ENCODE data around the gene ODF2L. TPM values are rescaled to one million over a fixed set of nuclear protein-coding genes. Genes with fewer than 3 reads are reported as not detected.

ODF2L gene, protein sequence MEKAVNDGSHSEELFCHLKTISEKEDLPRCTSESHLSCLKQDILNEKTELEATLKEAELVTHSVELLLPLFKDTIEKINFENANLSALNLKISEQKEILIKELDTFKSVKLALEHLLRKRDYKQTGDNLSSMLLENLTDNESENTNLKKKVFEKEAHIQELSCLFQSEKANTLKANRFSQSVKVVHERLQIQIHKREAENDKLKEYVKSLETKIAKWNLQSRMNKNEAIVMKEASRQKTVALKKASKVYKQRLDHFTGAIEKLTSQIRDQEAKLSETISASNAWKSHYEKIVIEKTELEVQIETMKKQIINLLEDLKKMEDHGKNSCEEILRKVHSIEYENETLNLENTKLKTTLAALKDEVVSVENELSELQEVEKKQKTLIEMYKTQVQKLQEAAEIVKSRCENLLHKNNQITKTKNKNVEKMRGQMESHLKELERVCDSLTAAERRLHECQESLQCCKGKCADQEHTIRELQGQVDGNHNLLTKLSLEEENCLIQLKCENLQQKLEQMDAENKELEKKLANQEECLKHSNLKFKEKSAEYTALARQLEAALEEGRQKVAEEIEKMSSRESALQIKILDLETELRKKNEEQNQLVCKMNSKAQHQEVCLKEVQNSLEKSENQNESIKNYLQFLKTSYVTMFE
- total RNA-seq = 122 TPM
- 10.3 TPM for polyA plus RNA-seq

- Histone ChIP-seq H3K4me1 (ENCODE audit: insufficient read depth) (no peaks in the 10 kb centered on the region), H3K27ac (ENCODE audit: low read depth) (peak within 1 kb of the TSS; percentile 79), H3K36me3 (ENCODE audit: insufficient read depth) (no peaks in the 10 kb centered on the region), H3K4me3 (ENCODE audit: low read depth, low read length) (peak within 1 kb of the TSS; percentile 87)
- under 1% methylated on average over 56 of the region's 56 CpGs for WGBS
- peak; percentile 73 for DNase-seq (ENCODE audit: extremely low spot score)
Measured at GRCh38 chr1:86395751-86396497, at the start of gene ODF2L. Gene ODF2L, minus strand, starts transcription at chr1:86396323. Its CDS starts 9,296 bp downstream, at chr1:86387027.

DNA sequence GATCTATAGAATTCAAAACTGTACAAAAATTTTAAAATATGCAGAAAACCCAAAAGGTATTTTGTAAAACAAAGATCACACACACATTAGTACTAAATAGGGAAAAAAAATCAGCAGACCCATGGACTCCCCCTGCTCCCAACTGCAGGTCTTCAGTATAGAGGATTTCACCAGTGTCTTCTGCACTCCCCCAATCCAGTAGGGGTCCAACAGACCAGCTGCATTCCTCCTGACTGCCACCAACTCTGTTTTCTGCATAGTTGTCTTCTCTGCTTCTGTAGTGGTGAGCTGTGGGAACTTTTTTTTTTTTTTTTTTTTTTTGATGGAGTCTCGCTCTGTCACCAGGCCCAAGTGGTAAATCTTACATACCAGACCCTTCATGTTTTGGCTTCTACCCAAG lies 49.8 kb upstream of the ODF2L start:
- DNase-seq (ENCODE audit: extremely low spot score) = no peak
- Histone ChIP-seq H3K4me3 (ENCODE audit: low read depth, low read length) (no peak overlapping the region), H3K4me1 (ENCODE audit: insufficient read depth) (no peaks in the 10 kb centered on the region), H3K27ac (ENCODE audit: low read depth) (no peak overlapping the region), H3K36me3 (ENCODE audit: insufficient read depth) (no peaks in the 10 kb centered on the region)
- 60% methylated on average over 1 of the region's 1 CpG for WGBS

GRCh38 chr1:86441997-86442396 lies 45.9 kb upstream of the ODF2L start:
- Histone ChIP-seq H3K27ac (ENCODE audit: low read depth) (no peak overlapping the region), H3K4me3 (ENCODE audit: low read depth, low read length) (no peak overlapping the region), H3K4me1 (ENCODE audit: insufficient read depth) (no peaks in the 10 kb centered on the region), H3K36me3 (ENCODE audit: insufficient read depth) (no peaks in the 10 kb centered on the region)
- 85% methylated on average over 1 of the region's 1 CpG for WGBS
- no peak for DNase-seq (ENCODE audit: extremely low spot score)

- Histone ChIP-seq H3K27ac (ENCODE audit: low read depth) (no peak overlapping the region), H3K4me3 (ENCODE audit: low read depth, low read length) (no peak overlapping the region), H3K36me3 (ENCODE audit: insufficient read depth) (no peaks in the 10 kb centered on the region), H3K4me1 (ENCODE audit: insufficient read depth) (no peaks in the 10 kb centered on the region)
- 77% methylated on average over 2 of the region's 2 CpGs for WGBS
- DNase-seq (ENCODE audit: extremely low spot score) = no peak
Measured at GRCh38 chr1:86441581-86441980, 45.5 kb upstream of the ODF2L start.

GRCh38 chr1:86436041-86436440 lies 39.9 kb upstream of the ODF2L start:
- Histone ChIP-seq H3K4me3 (ENCODE audit: low read depth, low read length) (no peak overlapping the region), H3K36me3 (ENCODE audit: insufficient read depth) (no peaks in the 10 kb centered on the region)
- WGBS = 77% methylated on average over 2 of the region's 2 CpGs

GRCh38 chr1:86435327-86435726 lies 39.2 kb upstream of the ODF2L start:
- H3K27ac ChIP-seq (ENCODE audit: low read depth) = no peak overlapping the region
- H3K4me1 ChIP-seq (ENCODE audit: insufficient read depth) = no peaks in the 10 kb centered on the region
- no peak for DNase-seq (ENCODE audit: extremely low spot score)
- no peaks in the 10 kb centered on the region for H3K36me3 ChIP-seq (ENCODE audit: insufficient read depth)
- WGBS = 22% methylated on average over 2 of the region's 2 CpGs
- no peak overlapping the region for H3K4me3 ChIP-seq (ENCODE audit: low read depth, low read length)

More at GRCh38 chr1:86436041-86436440, 39.9 kb upstream of the ODF2L start:
- Histone ChIP-seq H3K4me1 (ENCODE audit: insufficient read depth) (no peaks in the 10 kb centered on the region), H3K27ac (ENCODE audit: low read depth) (no peak overlapping the region)
- DNase-seq (ENCODE audit: extremely low spot score) = no peak

DNA sequence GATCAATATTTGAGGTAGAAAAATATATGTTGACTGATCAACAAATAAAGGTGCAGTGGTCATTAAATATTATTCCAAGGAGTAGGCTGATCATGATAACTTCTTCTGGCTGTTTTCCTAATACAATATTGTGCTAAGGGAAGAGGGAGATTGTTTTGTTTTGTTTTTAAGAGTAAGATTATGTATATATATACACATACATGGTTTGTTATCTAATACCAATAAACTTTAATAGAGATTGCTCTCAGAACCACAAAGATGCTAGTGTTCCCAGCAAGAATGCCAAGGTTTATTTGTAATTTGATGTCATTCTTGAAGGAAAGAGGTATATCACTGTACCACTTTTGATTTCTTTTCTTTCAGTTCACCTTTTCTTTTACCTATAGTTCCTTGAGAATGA lies 37.9 kb upstream of the ODF2L start:
- no peaks in the 10 kb centered on the region for H3K4me1 ChIP-seq (ENCODE audit: insufficient read depth)
- no peaks in the 10 kb centered on the region for H3K36me3 ChIP-seq (ENCODE audit: insufficient read depth)
- no peak for DNase-seq (ENCODE audit: extremely low spot score)
- no peak overlapping the region for H3K27ac ChIP-seq (ENCODE audit: low read depth)
- H3K4me3 ChIP-seq (ENCODE audit: low read depth, low read length) = no peak overlapping the region

GRCh38 chr1:86430376-86430775 lies 34.3 kb upstream of the ODF2L start:
- H3K4me3 ChIP-seq (ENCODE audit: low read depth, low read length) = no peak overlapping the region
- DNase-seq (ENCODE audit: extremely low spot score) = no peak
- no peaks in the 10 kb centered on the region for H3K4me1 ChIP-seq (ENCODE audit: insufficient read depth)
- H3K36me3 ChIP-seq (ENCODE audit: insufficient read depth) = no peaks in the 10 kb centered on the region
- peak overlapping the region; percentile 84 for H3K27ac ChIP-seq (ENCODE audit: low read depth)

DNA sequence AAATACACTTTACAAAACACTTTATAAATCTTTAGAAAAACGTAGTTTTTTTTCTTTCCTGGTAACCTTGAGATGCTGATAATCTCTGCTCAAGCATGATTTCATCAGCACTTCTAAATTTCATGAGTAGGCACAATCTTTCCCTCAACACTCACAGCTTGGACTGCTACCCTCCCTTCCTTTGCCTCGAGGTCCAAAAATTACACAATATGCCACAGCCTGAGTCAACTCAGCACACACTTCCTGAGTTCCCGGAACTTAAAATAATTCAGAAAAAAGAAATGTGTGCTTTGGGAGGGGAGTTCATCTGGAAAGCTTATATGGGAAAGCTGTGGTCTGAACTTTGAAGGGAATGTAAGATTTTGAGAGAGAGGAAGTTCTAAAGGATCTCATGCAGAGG lies 33.7 kb upstream of the ODF2L start:
- Histone ChIP-seq H3K36me3 (ENCODE audit: insufficient read depth) (no peaks in the 10 kb centered on the region), H3K4me3 (ENCODE audit: low read depth, low read length) (no peak overlapping the region), H3K27ac (ENCODE audit: low read depth) (peak overlapping the region; percentile 84), H3K4me1 (ENCODE audit: insufficient read depth) (no peaks in the 10 kb centered on the region)
- WGBS = 4% methylated on average over 3 of the region's 3 CpGs
- no peak for DNase-seq (ENCODE audit: extremely low spot score)

DNA sequence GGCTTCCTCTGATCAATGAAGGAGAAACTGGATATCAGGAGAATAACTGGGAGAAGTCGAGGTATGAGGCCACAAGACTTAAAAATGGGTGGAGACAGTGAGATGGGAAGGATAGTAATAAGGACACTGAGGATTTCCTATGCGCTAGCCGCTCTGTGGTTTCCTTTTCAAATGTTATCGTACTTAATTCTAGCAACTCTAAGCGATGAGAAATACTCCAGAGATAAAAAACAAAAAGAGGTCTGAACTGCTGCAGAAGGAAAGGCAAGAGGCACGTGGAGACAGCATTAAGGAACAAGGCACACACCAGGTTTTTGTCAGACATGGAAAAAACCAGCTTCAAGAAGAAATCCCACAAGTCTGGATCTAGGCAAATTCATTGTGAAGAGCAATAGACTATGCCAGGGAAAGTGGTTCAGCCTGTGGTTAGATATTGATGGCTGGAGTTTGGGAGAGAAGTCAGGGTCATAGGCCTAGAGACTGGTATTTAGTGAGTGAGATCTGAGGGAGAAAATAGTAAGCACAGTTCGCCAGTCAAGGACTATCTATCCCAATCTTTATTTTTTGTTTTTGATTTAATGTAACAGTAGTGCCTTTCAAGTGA lies 33.1 kb upstream of the ODF2L start:
- no peaks in the 10 kb centered on the region for H3K36me3 ChIP-seq (ENCODE audit: insufficient read depth)
- peak overlapping the region; percentile 47 for H3K27ac ChIP-seq (ENCODE audit: low read depth)
- no peak for DNase-seq (ENCODE audit: extremely low spot score)
- no peak overlapping the region for H3K4me3 ChIP-seq (ENCODE audit: low read depth, low read length)
- WGBS = 83% methylated on average over 7 of the region's 7 CpGs
- H3K4me1 ChIP-seq (ENCODE audit: insufficient read depth) = no peaks in the 10 kb centered on the region

GRCh38 chr1:86423873-86424272 lies 27.8 kb upstream of the ODF2L start, which contains the start of gene CLCA2:
Gene CLCA2, plus strand, starts transcription at chr1:86424171. Its CDS starts 77 bp downstream, at chr1:86424248.
- DNase-seq (ENCODE audit: extremely low spot score) = no peak
- no peaks in the 10 kb centered on the region for H3K36me3 ChIP-seq (ENCODE audit: insufficient read depth)
- H3K4me1 ChIP-seq (ENCODE audit: insufficient read depth) = peaks cover 1% of the 10 kb centered on the region
- H3K27ac ChIP-seq (ENCODE audit: low read depth) = no peak within 1 kb of the TSS
- no peak within 1 kb of the TSS for H3K4me3 ChIP-seq (ENCODE audit: low read depth, low read length)

DNA sequence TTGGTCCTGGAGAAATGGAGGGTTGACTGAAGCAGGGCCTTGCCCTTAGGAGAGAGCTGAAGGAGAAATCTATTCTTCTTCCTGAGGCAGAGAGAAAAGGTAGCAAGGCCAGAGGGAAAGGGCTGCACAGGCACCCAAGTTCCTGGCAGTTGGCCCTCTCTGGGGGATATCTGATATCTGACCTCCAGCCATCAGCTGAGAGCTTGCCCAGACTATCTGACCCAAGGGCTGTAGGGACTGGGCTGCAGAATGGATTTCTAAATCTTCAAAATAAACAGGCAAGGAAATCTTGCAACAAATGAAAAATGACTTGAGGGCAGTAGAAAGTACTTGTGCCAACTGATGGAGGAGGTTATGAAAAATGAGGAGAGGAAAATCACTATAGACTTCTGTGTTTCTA lies 27.4 kb upstream of the ODF2L start:
- Histone ChIP-seq H3K27ac (ENCODE audit: low read depth) (no peak overlapping the region), H3K4me3 (ENCODE audit: low read depth, low read length) (no peak overlapping the region)
- DNase-seq (ENCODE audit: extremely low spot score) = no peak

DNA sequence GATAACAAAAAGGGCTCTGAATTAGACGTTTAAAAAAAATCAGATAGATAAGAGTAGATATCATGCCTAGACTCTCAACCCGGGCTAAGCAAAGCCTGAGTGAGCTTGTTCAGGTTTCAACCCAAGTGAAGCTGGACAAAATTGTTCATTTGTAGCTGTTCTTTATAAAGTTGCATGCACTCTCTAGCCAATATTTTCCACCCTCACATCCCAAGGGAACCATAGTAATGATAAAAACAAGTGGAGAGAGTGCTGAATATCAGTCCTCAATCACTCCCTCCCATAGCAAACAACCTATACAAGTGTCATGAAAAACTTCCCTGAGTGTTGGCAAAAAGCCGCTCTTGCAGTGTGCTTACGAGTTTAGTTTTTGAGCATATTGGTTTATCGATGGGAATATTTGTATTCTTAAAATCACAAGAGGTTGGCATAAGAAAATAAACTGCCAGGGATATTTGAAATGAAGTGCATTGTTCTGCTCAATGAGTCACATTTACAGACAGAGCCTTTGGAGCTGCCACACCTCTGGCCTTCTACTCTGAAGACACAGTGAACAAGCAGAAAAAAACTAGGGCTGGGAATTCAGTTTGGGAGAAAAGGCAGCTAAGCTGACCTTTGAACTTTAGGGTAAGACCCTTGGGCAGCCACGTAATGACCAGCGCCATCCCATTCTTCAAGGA lies 25.6 kb upstream of the ODF2L start:
- Histone ChIP-seq H3K27ac (ENCODE audit: low read depth) (no peak overlapping the region), H3K4me1 (ENCODE audit: insufficient read depth) (peaks cover 1% of the 10 kb centered on the region), H3K36me3 (ENCODE audit: insufficient read depth) (no peaks in the 10 kb centered on the region), H3K4me3 (ENCODE audit: low read depth, low read length) (no peak overlapping the region)
- 75% methylated on average over 7 of the region's 7 CpGs for whole genome bisulfite sequencing
- DNase-seq (ENCODE audit: extremely low spot score) = no peak

More for the DNA sequence above, 27.4 kb upstream of the ODF2L start:
- H3K36me3 ChIP-seq (ENCODE audit: insufficient read depth) = no peaks in the 10 kb centered on the region
- peaks cover 1% of the 10 kb centered on the region for H3K4me1 ChIP-seq (ENCODE audit: insufficient read depth)

Data from urinary bladder (tissue), 4 donors.